ENCODE results near the gene CDON. TPM values are rescaled to one million over a fixed set of nuclear protein-coding genes. Genes with fewer than 3 reads are reported as not detected.

Gene CDON
- total and polyA plus RNA-seq, 2 donors (not counting 3 experiments of a cell fraction or from before 2014, with no cell fraction given): 1.6 to 3.8 TPM

DNA sequence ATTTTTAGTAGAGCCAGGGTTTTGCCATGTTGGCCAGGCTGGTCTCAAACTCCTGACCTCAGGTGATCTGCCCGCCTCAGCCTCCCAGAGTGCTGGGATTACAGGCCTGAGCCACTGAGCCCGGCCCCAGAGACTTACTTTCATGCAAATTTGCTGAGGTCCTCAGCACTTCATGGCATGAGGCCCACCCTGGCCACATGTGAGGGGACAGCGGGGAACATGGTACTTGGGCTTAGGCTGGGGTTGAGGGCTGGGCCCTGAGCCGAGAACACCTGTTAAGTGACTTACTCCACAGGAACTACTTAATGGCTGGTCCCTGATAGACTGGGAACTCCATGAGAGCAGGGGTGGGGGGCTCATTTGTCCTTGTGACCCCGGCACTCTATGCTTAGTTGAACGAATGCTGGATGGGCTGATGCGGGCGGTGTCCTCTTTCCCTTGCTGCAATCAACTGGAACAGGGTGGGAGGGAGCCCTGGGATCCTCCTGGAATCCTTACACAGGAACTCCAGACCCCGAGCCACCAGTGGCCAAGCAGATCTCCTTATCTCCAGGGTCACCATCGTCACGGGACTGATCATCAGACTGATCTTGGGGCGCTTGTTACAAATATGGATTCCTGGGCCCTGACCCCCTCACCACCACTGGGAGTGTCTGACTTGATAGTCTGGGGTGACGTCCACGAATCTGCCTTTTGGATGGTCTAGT, 115.8 kb downstream of the CDON start:
- no peaks in the 10 kb centered on the region for H4K20me1 ChIP-seq (replicated peaks; ENCODE audit: control insufficient read depth, extremely low read depth, insufficient read depth, low read length)
- intact Hi-C loops (cut with micrococcal nuclease): no loop called here
- POLR2A ChIA-PET: no interaction called here

DNA sequence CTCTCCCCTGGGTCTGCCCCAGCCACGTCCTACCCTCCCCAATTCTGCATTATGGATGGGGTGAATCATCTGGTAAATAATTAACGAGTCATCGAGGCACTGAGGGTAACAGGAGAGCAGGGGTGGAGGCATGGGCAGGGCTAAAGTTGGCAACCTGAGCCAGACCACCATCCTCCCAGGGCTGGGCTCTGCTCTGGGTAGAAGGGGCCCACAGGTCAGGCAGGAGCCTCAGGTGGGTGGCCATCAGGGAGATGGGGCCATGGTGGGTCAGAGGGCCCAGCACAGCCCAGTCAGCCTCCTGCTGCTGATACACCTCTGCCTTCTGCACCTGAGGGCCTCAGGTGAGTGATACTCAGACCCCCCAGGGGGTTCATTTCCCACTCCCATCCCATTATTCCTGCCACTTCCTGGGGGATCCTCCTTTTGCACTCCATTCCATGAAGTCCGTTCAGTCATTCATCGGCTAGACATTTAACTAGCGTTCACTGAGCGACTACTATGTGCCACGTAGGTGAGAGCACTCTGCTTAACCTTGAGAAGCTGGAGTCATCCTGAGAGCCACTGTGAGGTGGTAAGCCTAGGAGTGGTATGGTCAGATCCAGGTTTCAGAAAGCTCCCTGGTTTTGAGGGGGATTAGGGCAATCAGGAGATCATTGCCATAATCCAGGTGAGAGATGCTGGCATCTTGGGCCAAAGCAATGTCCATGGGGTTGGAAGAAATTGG, 116.7 kb downstream of the CDON start, which contains the start of gene VSIG10L2:
Gene VSIG10L2, plus strand, starts transcription at position 248 of the 724 bp plus-strand sequence. Its CDS starts 12 bp downstream, at position 260.
- no peak for DNase-seq (ENCODE audit: low read depth, low spot score)
- Histone ChIP-seq H3K27me3 (ENCODE audit: control insufficient read depth in 2 of 2, insufficient read depth in 2 of 2, low read length in 2 of 2) (no peaks in the 10 kb centered on the region), H3K9me1 (replicated peaks; ENCODE audit: control insufficient read depth, extremely low read depth, insufficient read depth, low read length) (no peaks in the 10 kb centered on the region), H3K79me2 (ENCODE audit: control insufficient read depth, insufficient read depth, low read length) (no peaks in the 10 kb centered on the region), H3K9ac (replicated peaks; ENCODE audit: extremely low read depth, insufficient read depth, low read length) (no peak within 1 kb of the TSS), H3K4me2 (ENCODE audit: insufficient read depth, low read length) (no peak within 1 kb of the TSS), H2AFZ (ENCODE audit: low read depth, low read length) (no peak within 1 kb of the TSS), H3K36me3 (ENCODE audit: control insufficient read depth in 2 of 2, extremely low read depth in 1 of 2, insufficient read depth in 2 of 2, low read length in 2 of 2) (no peaks in the 10 kb centered on the region), H3K27ac (ENCODE audit: insufficient read depth, low read depth, low read length) (no peak within 1 kb of the TSS), H4K20me1 (replicated peaks; ENCODE audit: control insufficient read depth, extremely low read depth, insufficient read depth, low read length) (no peaks in the 10 kb centered on the region), H3K9me3 (replicated peaks; ENCODE audit: control insufficient read depth, insufficient read depth, low read length) (no peaks in the 10 kb centered on the region), H3K4me3 (replicated peaks in 1 of 3; ENCODE audit: insufficient read depth in 1 of 3, low read depth in 1 of 3, low read length in 3 of 3) (no peak within 1 kb of the TSS), H3K4me1 (ENCODE audit: control insufficient read depth, extremely low read depth, insufficient read depth, low read length) (no peaks in the 10 kb centered on the region)
- TF ChIP-seq GATA2 (IDR thresholded peaks at IDR 0.05; ENCODE audit: insufficient read depth, insufficient read length, low read depth, low read length) (no peak), JUN (IDR thresholded peaks at IDR 0.05; ENCODE audit: borderline replicate concordance, insufficient read depth, insufficient read length, low read depth) (no peak), MAX (IDR thresholded peaks at IDR 0.05; ENCODE audit: insufficient read depth, insufficient read length) (no peak), POLR2AphosphoS5 (IDR thresholded peaks at IDR 0.05; ENCODE audit: insufficient read depth, low read depth, low read length) (no peak)
- TF ChIP-seq, protein P1, sequence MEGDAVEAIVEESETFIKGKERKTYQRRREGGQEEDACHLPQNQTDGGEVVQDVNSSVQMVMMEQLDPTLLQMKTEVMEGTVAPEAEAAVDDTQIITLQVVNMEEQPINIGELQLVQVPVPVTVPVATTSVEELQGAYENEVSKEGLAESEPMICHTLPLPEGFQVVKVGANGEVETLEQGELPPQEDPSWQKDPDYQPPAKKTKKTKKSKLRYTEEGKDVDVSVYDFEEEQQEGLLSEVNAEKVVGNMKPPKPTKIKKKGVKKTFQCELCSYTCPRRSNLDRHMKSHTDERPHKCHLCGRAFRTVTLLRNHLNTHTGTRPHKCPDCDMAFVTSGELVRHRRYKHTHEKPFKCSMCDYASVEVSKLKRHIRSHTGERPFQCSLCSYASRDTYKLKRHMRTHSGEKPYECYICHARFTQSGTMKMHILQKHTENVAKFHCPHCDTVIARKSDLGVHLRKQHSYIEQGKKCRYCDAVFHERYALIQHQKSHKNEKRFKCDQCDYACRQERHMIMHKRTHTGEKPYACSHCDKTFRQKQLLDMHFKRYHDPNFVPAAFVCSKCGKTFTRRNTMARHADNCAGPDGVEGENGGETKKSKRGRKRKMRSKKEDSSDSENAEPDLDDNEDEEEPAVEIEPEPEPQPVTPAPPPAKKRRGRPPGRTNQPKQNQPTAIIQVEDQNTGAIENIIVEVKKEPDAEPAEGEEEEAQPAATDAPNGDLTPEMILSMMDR (IDR thresholded peaks at IDR 0.05; ENCODE audit: extremely low read depth in 1 of 2, insufficient read depth in 1 of 2, low read depth in 1 of 2, low read length in 2 of 2): no peak
- CTCF ChIA-PET: interaction anchor here (10.5 kb wide), 1 partner anchor 247 kb away, joined by 147 read pairs; no protein-coding TSS in a partner anchor
- BruUV-seq (replicated peaks): no TSS peak
- POLR2A ChIA-PET: no interaction called here
- intact Hi-C loops (cut with micrococcal nuclease): no loop called here
- FAIRE-seq: no peak
- dilution Hi-C loops (cut with MboI; ENCODE audit: extremely low pct_ligation_motif_present, low sequenced_read_pairs): no loop called here

More for the DNA sequence above, 115.8 kb downstream of the CDON start:
- Histone ChIP-seq H3K9me3 (replicated peaks; ENCODE audit: control insufficient read depth, insufficient read depth, low read length) (no peaks in the 10 kb centered on the region), H3K4me1 (ENCODE audit: control insufficient read depth, extremely low read depth, insufficient read depth, low read length) (no peaks in the 10 kb centered on the region), H2AFZ (ENCODE audit: low read depth, low read length) (no peak overlapping the region), H3K79me2 (ENCODE audit: control insufficient read depth, insufficient read depth, low read length) (no peaks in the 10 kb centered on the region), H3K4me3 (replicated peaks in 1 of 3; ENCODE audit: insufficient read depth in 1 of 3, low read depth in 1 of 3, low read length in 3 of 3) (no peak overlapping the region), H3K27me3 (ENCODE audit: control insufficient read depth in 2 of 2, insufficient read depth in 2 of 2, low read length in 2 of 2) (no peaks in the 10 kb centered on the region), H3K36me3 (ENCODE audit: control insufficient read depth in 2 of 2, extremely low read depth in 1 of 2, insufficient read depth in 2 of 2, low read length in 2 of 2) (no peaks in the 10 kb centered on the region), H3K9me1 (replicated peaks; ENCODE audit: control insufficient read depth, extremely low read depth, insufficient read depth, low read length) (no peaks in the 10 kb centered on the region), H3K9ac (replicated peaks; ENCODE audit: extremely low read depth, insufficient read depth, low read length) (no peak overlapping the region), H3K27ac (ENCODE audit: insufficient read depth, low read depth, low read length) (no peak overlapping the region), H3K4me2 (ENCODE audit: insufficient read depth, low read length) (no peak overlapping the region)
- TF ChIP-seq, protein P1 (IDR thresholded peaks at IDR 0.05; ENCODE audit: extremely low read depth in 1 of 2, insufficient read depth in 1 of 2, low read depth in 1 of 2, low read length in 2 of 2): no peak
- dilution Hi-C loops (cut with MboI; ENCODE audit: extremely low pct_ligation_motif_present, low sequenced_read_pairs): no loop called here
- no peak for DNase-seq (ENCODE audit: low read depth, low spot score)
- CTCF ChIA-PET: no interaction called here
- FAIRE-seq: no peak
- no TSS peak for BruUV-seq (replicated peaks)
